ENCODE data around the gene VSIR.

GRCh38 chr10:71782221-71782916 lies 9.0 kb upstream of the VSIR start:
- TF ChIP-seq CTCF (conservative IDR thresholded peaks at IDR 0.05): no peak
- TF ChIP-seq EZH2 (IDR thresholded peaks at IDR 0.05; ENCODE audit: low read depth): no peak

Data from PC-9 (cell line).